Urinary bladder (tissue), 4 donors: ENCODE data around the gene DUSP28. TPM values are rescaled to one million over a fixed set of nuclear protein-coding genes. Genes with fewer than 3 reads are reported as not detected.
"Not testable (repeated sequence)": the region's sequence is repeated elsewhere in the genome, so short reads cannot be mapped to it uniquely, and the experiment has no call there.

ENCODE experiments used
- DNase-seq: peaks from one replicate; pipeline ENCODE4 v3.0.0-alpha.2; 2015; ENCODE audit errors: extremely low spot score
- H3K27ac ChIP-seq: one replicate; pipeline ENCODE4 v1.5.1; 2013; ENCODE audit warnings: low read depth, mild to moderate bottlenecking, moderate library complexity
- H3K36me3 ChIP-seq: one replicate; pipeline ENCODE4 v1.6.1; 2013; ENCODE audit warnings: mild to moderate bottlenecking, moderate library complexity; ENCODE audit not compliant: insufficient read depth
- H3K4me1 ChIP-seq: one replicate; pipeline ENCODE4 v1.6.1; 2013; ENCODE audit warnings: mild to moderate bottlenecking, moderate library complexity; ENCODE audit not compliant: insufficient read depth
- H3K4me3 ChIP-seq: one replicate; pipeline ENCODE4 v1.5.1; 2013; ENCODE audit warnings: low read depth, low read length
- WGBS: extraction: QIAGEN DNeasy Blood & Tissue Kit; methylation state at CpG from one replicate; pipeline ENCODE4 v1.1.7; 2013; 5-methylcytosine and 5-hydroxymethylcytosine counted together
- polyA plus RNA-seq: library from polyadenylated mRNA; stranded (reverse); fragments of 200-250 nt; gene quantifications from one replicate; pipeline ENCODE4 v1.2.3, GENCODE V29; 2013
- total RNA-seq: library from RNA; depleted of rRNA; stranded (reverse); fragments of >200 nt; gene quantifications from one replicate; pipeline ENCODE4 v1.2.3, GENCODE V29; 2014
- donor health status: healthy with polysubstance abuse.
- donor health status: healthy.

Gene DUSP28
- total and polyA plus RNA-seq, 2 donors: 2.8 to 5.8 TPM

DNA sequence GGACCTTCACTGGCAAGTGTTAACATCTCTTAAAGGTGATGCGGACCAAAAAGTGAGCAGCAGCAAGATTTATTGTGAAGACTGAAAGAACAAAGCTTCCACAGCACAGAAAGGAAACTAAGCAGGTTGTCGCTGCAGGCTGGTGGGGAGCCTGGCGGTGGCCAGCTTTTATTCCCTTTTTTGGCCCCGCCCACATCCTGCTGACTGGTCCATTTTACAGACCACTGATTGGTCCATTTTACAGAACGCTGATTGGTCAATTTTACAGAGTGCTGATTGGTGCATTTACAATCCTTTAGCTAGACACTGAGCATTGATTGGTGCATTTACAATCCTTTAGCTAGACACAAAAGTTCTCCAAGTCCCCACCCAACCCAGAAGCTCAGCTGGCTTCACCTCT lies 38.3 kb upstream of the DUSP28 start:
- H3K4me3 ChIP-seq, H3K27ac ChIP-seq: not testable (repeated sequence)
- 94% methylated on average over 5 of the region's 5 CpGs for WGBS

GRCh38 chr2:240522406-240522805 lies 37.8 kb upstream of the DUSP28 start:
- Histone ChIP-seq H3K36me3 (no peaks in the 10 kb centered on the region), H3K4me1 (no peaks in the 10 kb centered on the region), H3K4me3 (no peak overlapping the region), H3K27ac (no peak overlapping the region)
- no peak for DNase-seq
- WGBS: 95% methylated on average over 12 of the region's 12 CpGs

More for the DNA sequence above, 38.3 kb upstream of the DUSP28 start:
- not testable (repeated sequence) for H3K4me1 ChIP-seq, DNase-seq, H3K36me3 ChIP-seq

DNA sequence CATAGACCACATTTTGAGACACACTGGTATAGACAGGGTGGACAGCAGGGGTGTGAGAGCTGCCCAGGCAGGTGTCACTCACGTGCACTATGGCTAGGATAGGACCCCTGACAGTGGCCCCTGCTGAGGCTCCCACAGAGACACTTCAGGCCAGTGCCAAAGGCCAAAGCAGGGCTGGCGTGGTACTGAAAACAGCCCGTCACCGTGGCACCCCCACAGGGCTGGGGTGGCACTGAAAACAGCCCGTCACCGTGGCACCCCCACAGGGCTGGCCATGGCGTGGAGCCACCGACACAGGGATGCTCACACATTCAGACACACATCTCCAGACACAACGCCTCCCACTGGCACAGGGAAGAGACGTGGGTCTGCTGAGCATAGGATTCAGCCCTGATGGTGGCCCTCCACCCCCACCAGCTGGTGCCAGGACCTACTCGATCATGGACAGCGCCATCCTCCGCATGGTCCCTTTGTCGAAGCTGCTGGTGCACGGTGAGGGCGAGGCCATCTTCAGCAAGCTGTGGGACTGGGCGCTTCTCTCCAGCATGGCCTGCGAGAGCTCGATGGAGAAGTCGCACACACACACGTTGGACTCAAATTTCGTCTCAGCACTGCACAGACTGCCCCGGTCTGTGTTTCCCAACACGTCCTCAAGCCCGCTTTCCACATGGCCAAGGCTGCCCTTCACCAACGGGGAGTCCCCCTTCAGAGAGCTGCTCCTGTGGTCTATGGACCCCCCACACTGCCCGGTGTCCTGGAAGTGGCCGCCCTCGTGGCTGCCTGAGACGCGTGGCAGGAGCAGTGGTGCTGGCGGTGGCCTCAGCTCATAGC lies 36.5 kb upstream of the DUSP28 start:
- Histone ChIP-seq H3K36me3 (no peaks in the 10 kb centered on the region), H3K4me3 (no peak overlapping the region), H3K4me1 (no peaks in the 10 kb centered on the region), H3K27ac (no peak overlapping the region)
- DNase-seq: no peak
- 96% methylated on average over 32 of the region's 32 CpGs for WGBS

DNA sequence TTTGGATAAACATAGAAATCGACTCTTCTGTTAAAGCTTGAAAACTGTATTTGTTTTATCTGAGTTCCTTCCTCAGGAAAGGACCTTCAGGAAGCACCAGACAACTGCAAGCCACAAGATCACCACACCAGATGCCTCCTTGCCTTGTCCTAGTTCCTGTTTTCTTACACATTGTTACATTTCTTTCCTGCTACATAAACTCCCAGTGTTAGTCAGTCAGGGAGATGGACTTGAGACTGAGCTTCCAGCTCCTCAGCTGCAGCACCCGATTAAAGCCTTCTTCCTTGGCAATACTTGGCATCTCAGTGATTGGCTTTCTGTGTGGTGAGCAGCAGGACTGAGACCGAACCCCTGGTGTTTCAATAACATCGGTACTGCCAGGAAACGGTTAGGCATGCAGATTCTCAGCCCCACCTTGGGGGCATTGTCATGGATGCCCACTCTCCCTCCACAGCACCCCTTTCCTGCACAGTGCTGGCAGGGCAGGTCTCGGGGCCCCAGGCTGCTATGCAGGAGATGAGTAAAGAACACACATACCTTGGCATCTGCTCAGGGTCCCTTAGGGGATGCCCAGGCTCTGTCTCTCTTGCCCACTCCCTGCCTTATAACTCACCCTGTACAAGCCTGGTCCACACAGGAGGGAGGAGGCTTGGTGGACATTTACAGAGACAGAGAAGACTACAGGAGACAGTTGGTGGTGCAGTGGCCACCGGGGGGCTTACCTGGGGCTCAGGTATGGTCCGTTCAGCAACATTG lies 35.0 kb upstream of the DUSP28 start:
- Histone ChIP-seq H3K4me1 (no peaks in the 10 kb centered on the region), H3K4me3 (no peak overlapping the region), H3K27ac (no peak overlapping the region), H3K36me3 (no peaks in the 10 kb centered on the region)
- DNase-seq: no peak
- 84% methylated on average over 8 of the region's 8 CpGs for whole genome bisulfite sequencing

GRCh38 chr2:240525802-240526201 lies 34.4 kb upstream of the DUSP28 start:
- 98% methylated on average over 6 of the region's 6 CpGs for WGBS
- H3K27ac ChIP-seq: no peak overlapping the region
- DNase-seq: no peak
- no peaks in the 10 kb centered on the region for H3K36me3 ChIP-seq
- no peak overlapping the region for H3K4me3 ChIP-seq
- no peaks in the 10 kb centered on the region for H3K4me1 ChIP-seq

DNA sequence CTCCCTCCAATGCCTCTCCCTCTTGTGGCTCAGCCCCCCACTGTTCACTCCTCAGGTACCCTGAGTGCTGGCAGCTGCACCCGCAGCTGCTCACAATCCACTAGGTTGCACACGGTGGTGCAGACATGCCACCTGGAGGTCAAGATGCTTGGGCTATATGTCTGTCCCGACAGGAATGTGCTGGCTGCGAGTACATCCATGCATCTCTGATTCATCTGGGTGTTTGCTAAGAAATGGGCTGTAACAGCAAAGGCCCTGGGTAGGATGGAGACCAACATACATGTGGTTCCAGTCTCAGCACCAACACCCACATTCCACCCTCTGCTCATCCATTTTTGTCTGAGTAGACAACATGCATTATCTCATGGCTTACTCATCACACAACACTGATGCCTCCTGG lies 33.6 kb upstream of the DUSP28 start:
- Histone ChIP-seq H3K27ac (no peak overlapping the region), H3K36me3 (no peaks in the 10 kb centered on the region), H3K4me1 (no peaks in the 10 kb centered on the region), H3K4me3 (no peak overlapping the region)
- WGBS: 87% methylated on average over 4 of the region's 4 CpGs
- DNase-seq: no peak

DNA sequence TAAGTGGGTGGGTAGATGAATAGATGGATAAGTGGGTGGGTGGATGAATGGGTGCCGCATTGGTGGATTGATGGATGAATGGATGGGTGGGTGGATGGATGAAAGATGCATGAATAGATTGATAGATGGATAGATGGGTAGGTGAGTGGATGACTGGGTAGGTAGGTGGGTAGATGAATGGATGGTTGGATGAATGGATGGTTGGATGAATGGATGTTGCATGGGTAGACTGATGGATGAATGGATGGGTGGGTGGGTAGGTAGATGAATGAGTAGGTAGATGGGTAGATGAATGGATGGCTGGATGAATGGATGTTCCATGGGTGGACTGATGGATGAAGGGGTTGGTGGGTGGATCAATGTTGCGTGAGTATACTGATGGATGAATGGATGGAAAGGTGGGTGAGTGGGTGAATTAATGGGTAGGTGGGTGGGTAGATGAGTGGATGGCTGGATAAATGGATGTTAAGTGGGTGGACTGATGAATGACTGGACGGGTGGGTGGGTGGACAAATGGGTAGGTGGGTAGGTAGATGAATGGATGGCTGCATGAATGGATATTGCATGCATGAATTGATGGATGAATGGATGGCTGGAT lies 32.9 kb upstream of the DUSP28 start:
- WGBS: 93% methylated on average over 3 of the region's 3 CpGs
- Histone ChIP-seq H3K4me1 (no peaks in the 10 kb centered on the region), H3K27ac (no peak overlapping the region), H3K36me3 (no peaks in the 10 kb centered on the region), H3K4me3 (no peak overlapping the region)
- no peak for DNase-seq

- H3K27ac ChIP-seq: no peak overlapping the region
- no peaks in the 10 kb centered on the region for H3K4me1 ChIP-seq
- 91% methylated on average over 13 of the region's 13 CpGs for WGBS
- H3K36me3 ChIP-seq: no peaks in the 10 kb centered on the region
- no peak for DNase-seq
- H3K4me3 ChIP-seq: no peak overlapping the region
Observed at GRCh38 chr2:240528406-240529040, 31.6 kb upstream of the DUSP28 start.

DNA sequence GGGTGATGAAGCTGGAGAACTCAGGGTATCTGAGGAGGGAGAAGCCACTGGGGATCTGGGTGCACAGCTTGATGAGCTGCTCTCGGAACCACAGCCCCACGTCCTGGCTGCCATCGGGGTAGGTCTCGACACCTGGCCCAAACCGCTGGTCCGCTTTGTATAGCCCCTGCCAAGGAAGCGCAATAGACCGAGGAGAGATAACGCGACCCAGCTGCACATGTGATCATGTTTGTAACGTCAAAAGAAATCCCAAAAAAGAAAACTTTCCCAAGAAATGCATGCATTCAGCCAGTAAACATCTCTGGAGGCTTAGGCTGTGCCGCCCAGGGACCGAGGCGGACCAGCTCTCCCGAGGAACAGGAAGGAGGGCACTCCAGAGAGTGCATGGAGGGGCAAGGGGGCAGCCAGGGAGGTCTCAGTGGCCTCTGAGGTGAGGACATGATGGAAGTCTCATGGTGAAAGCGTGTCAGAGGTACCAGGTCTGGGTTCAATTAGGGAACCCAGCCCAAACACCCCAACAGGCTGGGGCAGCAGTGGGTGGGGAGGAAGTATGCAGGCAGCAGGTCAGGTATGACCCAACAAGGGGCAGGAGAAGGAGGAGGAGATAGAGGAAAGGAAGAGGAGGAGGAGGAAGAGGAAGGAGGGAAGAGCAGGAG lies 30.7 kb upstream of the DUSP28 start:
- Histone ChIP-seq H3K4me3 (no peak overlapping the region), H3K27ac (no peak overlapping the region), H3K36me3 (no peaks in the 10 kb centered on the region), H3K4me1 (no peaks in the 10 kb centered on the region)
- no peak for DNase-seq
- 92% methylated on average over 16 of the region's 16 CpGs for WGBS

- Histone ChIP-seq H3K4me3 (no peak overlapping the region), H3K4me1 (no peaks in the 10 kb centered on the region), H3K36me3 (no peaks in the 10 kb centered on the region), H3K27ac (no peak overlapping the region)
- no peak for DNase-seq
- 97% methylated on average over 7 of the region's 7 CpGs for WGBS
Observed at GRCh38 chr2:240530181-240530580, 30.0 kb upstream of the DUSP28 start.

- no peak for DNase-seq
- Histone ChIP-seq H3K27ac (no peak overlapping the region), H3K4me3 (no peak overlapping the region), H3K4me1 (no peaks in the 10 kb centered on the region), H3K36me3 (no peaks in the 10 kb centered on the region)
- 96% methylated on average over 5 of the region's 5 CpGs for WGBS
Observed at GRCh38 chr2:240531038-240531437, 29.1 kb upstream of the DUSP28 start.

GRCh38 chr2:240532031-240532775 lies 28.0 kb upstream of the DUSP28 start:
- 100% methylated on average over 1 of the region's 1 CpG for WGBS
- no peak for DNase-seq
- H3K36me3 ChIP-seq: no peaks in the 10 kb centered on the region
- no peak overlapping the region for H3K27ac ChIP-seq
- H3K4me3 ChIP-seq: no peak overlapping the region
- H3K4me1 ChIP-seq: no peaks in the 10 kb centered on the region
